CD14-positive monocyte (primary cell): ENCODE data around the gene C9orf153. TPM values are rescaled to one million over a fixed set of nuclear protein-coding genes. Genes with fewer than 3 reads are reported as not detected.

Experiments used
- DNase-seq, 3 donors: peaks; one replicate each; pipeline ENCODE4 v3.0.0-alpha.2; 2011 to 2022
- H2AFZ ChIP-seq: 2 replicates; pipeline ENCODE4 v1.6.0; 2012; ENCODE audit warnings: mild to moderate bottlenecking, low read depth, low read length, inconsistent platforms; ENCODE audit not compliant: insufficient read depth, poor library complexity, severe bottlenecking
- H3K27ac ChIP-seq, 2 donors: 1 replicate in 1 of 2; 2 replicates in 1 of 2; pipeline ENCODE4 v1.5.1; 2012 to 2013; ENCODE audit warnings: low read length in 2 of 2, control low read depth in 1 of 2, inconsistent platforms in 1 of 2, low read depth in 1 of 2, mild to moderate bottlenecking in 1 of 2
- H3K27me3 ChIP-seq, 2 donors: one replicate each; pipeline versions ENCODE4 v1.6.0 to v1.6.1; 2011 to 2013; ENCODE audit warnings: low read length in 2 of 2; ENCODE audit not compliant: control insufficient read depth in 2 of 2, insufficient read depth in 2 of 2
- H3K36me3 ChIP-seq, 2 donors: replicated peaks in 1 of 2; 1 replicate in 1 of 2; 2 replicates in 1 of 2; pipeline versions ENCODE4 v1.5.1 to v1.6.1; 2012 to 2013; ENCODE audit warnings: low read length in 2 of 2, control low read depth in 1 of 2, inconsistent platforms in 1 of 2, mild to moderate bottlenecking in 1 of 2; ENCODE audit not compliant: insufficient read depth in 2 of 2, control insufficient read depth in 1 of 2
- H3K4me1 ChIP-seq, 2 donors: 1 replicate in 1 of 2; 2 replicates in 1 of 2; pipeline versions ENCODE4 v1.5.1 to v1.6.1; 2012 to 2013; ENCODE audit warnings: low read length in 2 of 2, control low read depth in 1 of 2, inconsistent platforms in 1 of 2, mild to moderate bottlenecking in 1 of 2, moderate library complexity in 1 of 2; ENCODE audit not compliant: insufficient read depth in 2 of 2, control insufficient read depth in 1 of 2
- H3K4me2 ChIP-seq: replicated peaks from 2 replicates; pipeline ENCODE3; 2012; ENCODE audit warnings: low read length, moderate library complexity, mild to moderate bottlenecking; ENCODE audit not compliant: poor library complexity, severe bottlenecking; ENCODE audit errors: extremely low read depth
- H3K4me3 ChIP-seq, 3 experiments: fragments of 200-600 bp in 1 of 3; sonication (generic) in 1 of 3; replicated peaks in 1 of 3; 1 replicate in 2 of 3; 2 replicates in 1 of 3; pipeline ENCODE4 v1.5.1; 2011 to 2013; ENCODE audit warnings: low read length in 3 of 3, mild to moderate bottlenecking in 3 of 3, control low read depth in 2 of 3, low read depth in 2 of 3, inconsistent platforms in 1 of 3, moderate library complexity in 1 of 3
- H3K79me2 ChIP-seq: 2 replicates; pipeline ENCODE4 v1.6.0; 2012; ENCODE audit warnings: mild to moderate bottlenecking, control low read depth, inconsistent platforms, low read length, moderate library complexity; ENCODE audit not compliant: insufficient read depth
- H3K9ac ChIP-seq: 2 replicates; pipeline ENCODE4 v1.6.0; 2017; ENCODE audit warnings: low read length, mild to moderate bottlenecking; ENCODE audit not compliant: insufficient read depth, poor library complexity, severe bottlenecking
- H3K9me3 ChIP-seq, 2 donors: replicated peaks in 1 of 2; 1 replicate in 1 of 2; 2 replicates in 1 of 2; pipeline versions ENCODE4 v1.5.1 to v1.6.1; 2012 to 2013; ENCODE audit warnings: low read length in 2 of 2, control low read depth in 1 of 2; ENCODE audit not compliant: control insufficient read depth in 1 of 2, insufficient read depth in 1 of 2
- H4K20me1 ChIP-seq: 2 replicates; pipeline ENCODE4 v1.6.0; 2012; ENCODE audit warnings: mild to moderate bottlenecking, low read length, control low read depth, moderate library complexity; ENCODE audit not compliant: insufficient read depth
- H3K27ac Mint-ChIP-seq, 7 donors: one replicate each; pipeline ENCODE4 v1.8.0; 2020; ENCODE audit warnings: mild to moderate bottlenecking in 7 of 7, mixed read lengths in 7 of 7, moderate library complexity in 6 of 7, inconsistent platforms in 2 of 7
- H3K27me3 Mint-ChIP-seq, 3 donors: one replicate each; pipeline ENCODE4 v1.8.0; 2021 to 2022; ENCODE audit warnings: low read depth in 3 of 3, mild to moderate bottlenecking in 3 of 3, mixed read lengths in 3 of 3, moderate library complexity in 3 of 3, inconsistent platforms in 1 of 3
- H3K36me3 Mint-ChIP-seq, 2 donors: one replicate each; pipeline ENCODE4 v1.8.0; 2020; ENCODE audit warnings: mixed read lengths in 2 of 2, inconsistent platforms in 1 of 2, mild to moderate bottlenecking in 1 of 2
- H3K4me1 Mint-ChIP-seq: one replicate; pipeline ENCODE4 v1.8.0; 2020; ENCODE audit warnings: mild to moderate bottlenecking, mixed read lengths
- H3K4me3 Mint-ChIP-seq, 2 donors: one replicate each; pipeline ENCODE4 v1.8.0; 2020; ENCODE audit warnings: mild to moderate bottlenecking in 2 of 2, mixed read lengths in 2 of 2, moderate library complexity in 1 of 2
- H3K9me3 Mint-ChIP-seq, 7 donors: one replicate each; pipeline ENCODE4 v1.8.0; 2020 to 2022; ENCODE audit warnings: mixed read lengths in 7 of 7, mild to moderate bottlenecking in 6 of 7, moderate library complexity in 6 of 7, inconsistent platforms in 2 of 7
- WGBS: methylation state at CpG from one replicate; pipeline ENCODE4 v1.1.5; 2013; ENCODE audit warnings: missing lambda C conversion rate; ENCODE audit not compliant: insufficient coverage; 5-methylcytosine and 5-hydroxymethylcytosine counted together
- intact Hi-C, 2 donors: fragments of 100-400 bp; cut with micrococcal nuclease; formaldehyde crosslinking; loops; one replicate each; pipeline versions ENCODE4 v1.15.0 to v1.15.1; 2023
- polyA plus RNA-seq, 3 donors: library from polyadenylated mRNA; depleted of rRNA in 1 of 3; unstranded in 2 of 3; stranded (reverse) in 1 of 3; fragments of 300-500 nt in 2 of 3; fragments of >200 nt in 1 of 3; fragmentation: Illumina TruSeq in 2 of 3; gene quantifications; 1 replicate in 2 of 3; 2 replicates in 1 of 3; pipeline ENCODE4 v1.2.3, GENCODE V29; 2012 to 2021
- TF ChIP-seq, protein P1 (sequence below): fragments of 200-600 bp; IDR thresholded peaks from one replicate; pipeline ENCODE4 v1.8.0; 2022; ENCODE audit warnings: antibody characterized with exemption, mild to moderate bottlenecking

Gene C9orf153
- polyA plus RNA-seq, 3 donors, result not detected

DNA sequence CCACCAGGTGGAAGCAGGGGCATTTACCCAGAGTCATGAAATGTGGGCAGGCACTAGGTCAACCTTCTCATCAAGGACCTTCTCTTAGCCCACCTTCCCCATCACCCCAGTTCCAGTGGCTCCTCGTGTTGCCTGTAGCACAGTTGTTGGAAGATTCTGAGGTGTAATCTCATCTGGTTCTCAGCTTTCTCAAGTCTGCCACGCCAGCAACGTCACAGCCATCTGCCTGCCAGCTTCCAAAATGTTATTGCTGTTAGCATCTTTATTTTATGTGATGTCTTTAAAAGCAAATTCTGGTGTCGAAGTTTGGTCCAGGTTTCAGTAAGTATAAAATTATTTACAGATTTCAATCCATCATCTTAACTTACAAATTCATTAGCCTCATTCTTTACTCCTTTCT, 10.7 kb downstream of the C9orf153 start:
- WGBS, result no CpG with 5 or more reads among the region's 4 CpGs

GRCh38 chr9:86246752-86247161, 12.7 kb downstream of the C9orf153 start:
- no peaks in the 10 kb centered on the region for H3K27me3 ChIP-seq
- Mint-ChIP-seq H3K27ac (no peak overlapping the region), H3K4me3 (no peak overlapping the region), H3K36me3 (no peaks in the 10 kb centered on the region), H3K4me1 (peaks cover 4% of the 10 kb centered on the region), H3K9me3 (peaks cover 1 to 8% (median 3%) of the 10 kb centered on the region in 7 donors), H3K27me3 (peaks cover 0 to 3% (median 0%) of the 10 kb centered on the region in 3 donors)
- H3K79me2 ChIP-seq, result no peaks in the 10 kb centered on the region
- no peaks in the 10 kb centered on the region for H3K36me3 ChIP-seq
- no peak overlapping the region for H3K9ac ChIP-seq
- no peak overlapping the region for H2AFZ ChIP-seq
- H3K4me2 ChIP-seq, result no peak overlapping the region
- no peak for DNase-seq
- no peak overlapping the region for H3K27ac ChIP-seq
- H3K4me1 ChIP-seq, result no peaks in the 10 kb centered on the region
- H4K20me1 ChIP-seq, result no peaks in the 10 kb centered on the region
- intact Hi-C loops, result no loop called here
- WGBS, result 66% methylated on average over 4 of the region's 6 CpGs
- peaks cover 0 to 1% of the 10 kb centered on the region in 2 donors for H3K9me3 ChIP-seq
- TF ChIP-seq, protein P1, sequence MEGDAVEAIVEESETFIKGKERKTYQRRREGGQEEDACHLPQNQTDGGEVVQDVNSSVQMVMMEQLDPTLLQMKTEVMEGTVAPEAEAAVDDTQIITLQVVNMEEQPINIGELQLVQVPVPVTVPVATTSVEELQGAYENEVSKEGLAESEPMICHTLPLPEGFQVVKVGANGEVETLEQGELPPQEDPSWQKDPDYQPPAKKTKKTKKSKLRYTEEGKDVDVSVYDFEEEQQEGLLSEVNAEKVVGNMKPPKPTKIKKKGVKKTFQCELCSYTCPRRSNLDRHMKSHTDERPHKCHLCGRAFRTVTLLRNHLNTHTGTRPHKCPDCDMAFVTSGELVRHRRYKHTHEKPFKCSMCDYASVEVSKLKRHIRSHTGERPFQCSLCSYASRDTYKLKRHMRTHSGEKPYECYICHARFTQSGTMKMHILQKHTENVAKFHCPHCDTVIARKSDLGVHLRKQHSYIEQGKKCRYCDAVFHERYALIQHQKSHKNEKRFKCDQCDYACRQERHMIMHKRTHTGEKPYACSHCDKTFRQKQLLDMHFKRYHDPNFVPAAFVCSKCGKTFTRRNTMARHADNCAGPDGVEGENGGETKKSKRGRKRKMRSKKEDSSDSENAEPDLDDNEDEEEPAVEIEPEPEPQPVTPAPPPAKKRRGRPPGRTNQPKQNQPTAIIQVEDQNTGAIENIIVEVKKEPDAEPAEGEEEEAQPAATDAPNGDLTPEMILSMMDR, result no peak
- H3K4me3 ChIP-seq, result no peak overlapping the region

More for the DNA sequence above, 10.7 kb downstream of the C9orf153 start:
- H3K27ac ChIP-seq, result no peak overlapping the region
- H2AFZ ChIP-seq, result no peak overlapping the region
- no peaks in the 10 kb centered on the region for H3K36me3 Mint-ChIP-seq
- no peaks in the 10 kb centered on the region for H4K20me1 ChIP-seq
- no peak overlapping the region for H3K4me3 Mint-ChIP-seq
- H3K27me3 ChIP-seq, result no peaks in the 10 kb centered on the region
- no peak overlapping the region for H3K4me2 ChIP-seq
- H3K36me3 ChIP-seq, result no peaks in the 10 kb centered on the region
- no peaks in the 10 kb centered on the region for H3K4me1 ChIP-seq
- intact Hi-C loops, result no loop called here
- peaks cover 10 to 16% of the 10 kb centered on the region in 2 donors for H3K9me3 ChIP-seq
- no peak overlapping the region for H3K4me3 ChIP-seq
- no peak overlapping the region for H3K9ac ChIP-seq
- no peak overlapping the region for H3K27ac Mint-ChIP-seq
- peaks cover 6 to 25% (median 14%) of the 10 kb centered on the region in 7 donors for H3K9me3 Mint-ChIP-seq
- peaks cover 0 to 3% (median 0%) of the 10 kb centered on the region in 3 donors for H3K27me3 Mint-ChIP-seq
- TF ChIP-seq, protein P1, result no peak
- no peaks in the 10 kb centered on the region for H3K4me1 Mint-ChIP-seq
- H3K79me2 ChIP-seq, result no peaks in the 10 kb centered on the region
- DNase-seq, result no peak
